Esophagus squamous epithelium (tissue), 5 donors: ENCODE data around the gene DUSP11. TPM values are rescaled to one million over a fixed set of nuclear protein-coding genes. Genes with fewer than 3 reads are reported as not detected.

Experiments used
- DNase-seq: peaks from one replicate; lab custom pipeline; 2025; lab: John Stamatoyannopoulos, UW
- H3K27ac ChIP-seq, 4 donors: fragments of 200-600 bp; sonication (generic); one replicate each; pipeline ENCODE4 v1.5.1; 2016 to 2019; ENCODE audit warnings: mild to moderate bottlenecking in 1 of 4
- H3K27me3 ChIP-seq, 4 donors: fragments of 200-600 bp; sonication (generic); 1 replicate in 3 of 4; 2 replicates in 1 of 4; pipeline versions ENCODE4 v1.5.1 to v1.6.0; 2017 to 2021; ENCODE audit warnings: antibody characterized with exemption in 1 of 4
- H3K36me3 ChIP-seq, 3 donors: fragments of 200-600 bp; sonication (generic); one replicate each; pipeline ENCODE4 v1.5.1; 2016 to 2019
- H3K4me1 ChIP-seq, 3 donors: fragments of 200-600 bp; sonication (generic); one replicate each; pipeline ENCODE4 v1.5.1; 2017 to 2019
- H3K4me3 ChIP-seq, 4 donors: fragments of 200-600 bp; sonication (generic); 1 replicate in 3 of 4; 2 replicates in 1 of 4; pipeline ENCODE4 v1.5.1; 2016 to 2019; ENCODE audit warnings: mild to moderate bottlenecking in 2 of 4, moderate library complexity in 1 of 4
- H3K9me3 ChIP-seq, 3 donors: fragments of 200-600 bp; sonication (generic); one replicate each; pipeline ENCODE4 v1.5.1; 2016 to 2019
- POLR2A ChIP-seq, 4 donors: fragments of 450-650 bp; IDR thresholded peaks; one replicate each; pipeline ENCODE4 v1.6.1; 2017; ENCODE audit warnings: antibody characterized with exemption in 4 of 4, mild to moderate bottlenecking in 4 of 4, moderate library complexity in 3 of 4
- WGBS, 2 donors: methylation state at CpG; one replicate each; pipeline ENCODE4 v1.1.5; 2018; 5-methylcytosine and 5-hydroxymethylcytosine counted together
- intact Hi-C: fragments of 100-400 bp; cut with DNase I; formaldehyde crosslinking; loops from one replicate; pipeline ENCODE4 v1.15.0; 2022
- total RNA-seq, 4 donors: library from RNA; depleted of rRNA; stranded (reverse); fragments of >200 nt; gene quantifications; one replicate each; pipeline ENCODE4 v1.1.0, GENCODE V29; 2016
- TF ChIP-seq, protein P1 (sequence below), 6 experiments: fragments of 450-650 bp in 4 of 6; fragments of 200-600 bp in 2 of 6; sonication (generic) in 2 of 6; IDR thresholded peaks; one replicate each; pipeline ENCODE4 v1.5.1; 2016 to 2019; ENCODE audit warnings: antibody characterized with exemption in 6 of 6, mild to moderate bottlenecking in 4 of 6, moderate library complexity in 4 of 6
- donor health status: DM: yes; HTN: yes; CAD: no.

DUSP11 gene
- total RNA-seq, 4 donors from 2014 or later = 24.5 to 48.2 (median 41.0) TPM

DNA sequence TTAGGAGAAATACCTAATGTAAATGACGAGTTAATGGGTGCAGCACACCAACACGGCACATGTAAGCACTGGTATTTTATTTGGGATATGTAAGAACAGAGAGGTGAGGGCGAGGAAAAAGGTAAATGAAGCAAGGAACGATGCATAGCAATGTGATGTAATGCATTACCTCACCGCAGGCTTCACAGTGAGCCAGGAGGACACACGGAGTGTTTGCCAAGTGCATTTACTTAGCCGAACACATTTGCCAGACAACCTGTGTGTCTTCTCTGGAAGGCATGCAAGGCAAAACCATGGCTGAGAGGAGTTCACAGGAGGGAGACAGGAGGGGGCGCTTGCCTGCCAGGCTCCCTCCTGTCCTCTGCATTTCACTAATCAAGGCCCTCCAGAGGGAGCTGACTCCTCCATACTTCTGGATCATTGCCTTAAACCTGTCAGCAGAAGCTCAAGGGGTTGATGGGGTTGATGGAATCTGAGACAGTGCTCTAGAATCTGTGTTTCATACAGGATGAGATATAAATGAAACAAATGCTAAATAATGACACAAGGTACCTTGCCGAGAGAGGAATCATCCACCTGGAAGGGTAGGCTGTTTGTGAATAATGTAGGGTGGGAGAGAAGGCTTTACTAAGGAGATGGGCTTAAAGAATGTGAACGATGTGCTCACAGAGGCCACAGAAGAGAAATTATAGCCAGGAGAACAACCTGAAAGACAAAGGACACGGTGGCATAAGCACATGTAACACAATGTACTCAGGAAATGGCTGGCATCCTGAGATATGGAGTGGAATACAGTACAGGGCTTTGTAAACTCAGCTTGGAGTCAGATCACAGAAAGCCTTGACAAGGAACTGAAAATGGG is 33.7 kb downstream of the DUSP11 start:
- Histone ChIP-seq H3K4me3 (no peak overlapping the region), H3K36me3 (peaks cover 0 to 85% (median 13%) of the 10 kb centered on the region in 3 donors), H3K9me3 (no peaks in the 10 kb centered on the region), H3K4me1 (no peaks in the 10 kb centered on the region), H3K27ac (peak overlapping the region in 2 of 4 donors; percentile 23 to 24), H3K27me3 (no peaks in the 10 kb centered on the region)
- TF ChIP-seq, protein P1, sequence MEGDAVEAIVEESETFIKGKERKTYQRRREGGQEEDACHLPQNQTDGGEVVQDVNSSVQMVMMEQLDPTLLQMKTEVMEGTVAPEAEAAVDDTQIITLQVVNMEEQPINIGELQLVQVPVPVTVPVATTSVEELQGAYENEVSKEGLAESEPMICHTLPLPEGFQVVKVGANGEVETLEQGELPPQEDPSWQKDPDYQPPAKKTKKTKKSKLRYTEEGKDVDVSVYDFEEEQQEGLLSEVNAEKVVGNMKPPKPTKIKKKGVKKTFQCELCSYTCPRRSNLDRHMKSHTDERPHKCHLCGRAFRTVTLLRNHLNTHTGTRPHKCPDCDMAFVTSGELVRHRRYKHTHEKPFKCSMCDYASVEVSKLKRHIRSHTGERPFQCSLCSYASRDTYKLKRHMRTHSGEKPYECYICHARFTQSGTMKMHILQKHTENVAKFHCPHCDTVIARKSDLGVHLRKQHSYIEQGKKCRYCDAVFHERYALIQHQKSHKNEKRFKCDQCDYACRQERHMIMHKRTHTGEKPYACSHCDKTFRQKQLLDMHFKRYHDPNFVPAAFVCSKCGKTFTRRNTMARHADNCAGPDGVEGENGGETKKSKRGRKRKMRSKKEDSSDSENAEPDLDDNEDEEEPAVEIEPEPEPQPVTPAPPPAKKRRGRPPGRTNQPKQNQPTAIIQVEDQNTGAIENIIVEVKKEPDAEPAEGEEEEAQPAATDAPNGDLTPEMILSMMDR (IDR thresholded peaks at IDR 0.05) = no peak
- TF ChIP-seq POLR2A (IDR thresholded peaks at IDR 0.05) = no peak
- no peak for DNase-seq
- 89% methylated on average over 11 of the region's 11 CpGs for WGBS, 2 donors
- intact Hi-C loops = no loop called here

GRCh38 chr2:73740767-73741166 is 39.1 kb downstream of the DUSP11 start:
- Histone ChIP-seq H3K27me3 (no peaks in the 10 kb centered on the region), H3K9me3 (no peaks in the 10 kb centered on the region), H3K4me3 (no peak overlapping the region), H3K36me3 (peaks cover 0 to 45% (median under 1%) of the 10 kb centered on the region in 3 donors), H3K4me1 (peaks cover 3 to 32% (median 13%) of the 10 kb centered on the region in 3 donors), H3K27ac (no peak overlapping the region)
- DNase-seq = no peak
- no peak for TF ChIP-seq POLR2A (IDR thresholded peaks at IDR 0.05)
- intact Hi-C loops = no loop called here
- 82 to 98% methylated on average over 2 of the region's 2 CpGs for WGBS, 2 donors

- intact Hi-C loops = no loop called here
- peaks cover 0 to 38% (median 4%) of the 10 kb centered on the region in 3 donors for H3K36me3 ChIP-seq
- no peak for TF ChIP-seq POLR2A (IDR thresholded peaks at IDR 0.05)
- TF ChIP-seq, protein P1 (IDR thresholded peaks at IDR 0.05) = no peak
- DNase-seq = no peak
- H3K27ac ChIP-seq = peak overlapping the region in 3 of 4 donors; percentile 16 to 40 (median 23)
- peaks cover 3 to 41% (median 15%) of the 10 kb centered on the region in 3 donors for H3K4me1 ChIP-seq
- no peak overlapping the region for H3K4me3 ChIP-seq
- 100% methylated on average over 3 of the region's 3 CpGs for WGBS, 2 donors
- H3K9me3 ChIP-seq = no peaks in the 10 kb centered on the region
- H3K27me3 ChIP-seq = no peaks in the 10 kb centered on the region
Observed at GRCh38 chr2:73739101-73739500, 40.8 kb downstream of the DUSP11 start.

DNA sequence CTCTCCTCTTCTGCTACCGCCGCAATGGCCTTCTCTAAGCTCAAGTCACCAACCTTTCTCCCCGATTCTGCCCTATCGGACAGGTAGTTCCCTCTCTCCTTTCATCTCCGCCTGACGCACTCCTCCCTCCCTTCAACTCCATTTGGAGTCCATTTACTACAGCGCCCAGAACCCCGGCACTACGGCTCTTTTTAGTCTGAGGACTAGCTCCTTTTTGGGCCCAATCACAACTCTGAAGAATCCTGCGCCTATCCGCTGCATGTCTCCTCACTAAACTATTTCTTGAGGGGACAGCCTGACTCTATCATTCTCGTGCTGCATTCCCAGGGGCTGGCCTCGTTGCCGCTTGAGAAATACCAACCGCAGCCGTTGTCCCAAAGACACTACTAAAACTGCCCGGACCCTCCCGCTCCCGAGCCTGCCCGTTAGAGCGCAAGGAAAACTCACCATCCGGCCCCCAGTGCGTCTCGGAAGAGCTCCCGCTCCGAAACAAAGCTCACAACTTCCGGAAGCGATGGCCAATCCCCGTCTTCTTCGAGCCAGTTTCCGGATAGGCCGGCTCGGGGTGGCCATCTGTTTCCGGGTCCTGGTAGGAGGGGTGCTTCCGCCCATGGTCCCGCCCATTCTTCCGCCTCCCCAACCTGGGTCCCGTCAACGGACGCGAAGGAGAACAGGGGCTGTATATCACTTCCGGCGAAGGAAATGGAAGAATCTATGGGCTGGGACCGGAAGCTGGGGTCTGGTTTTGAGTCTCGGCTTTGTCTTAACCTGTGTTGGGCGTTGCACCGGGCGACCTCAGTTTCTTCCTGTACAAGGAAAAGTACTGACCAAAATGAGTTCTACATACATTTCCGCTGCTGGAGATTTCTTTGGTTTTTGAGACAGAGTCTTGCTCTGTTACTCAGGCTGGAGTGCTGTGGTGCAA is 42.8 kb downstream of the DUSP11 start, which contains the start of gene TPRKB:
Gene TPRKB (minus strand): TSS at position 491 of the 925 bp plus-strand sequence. CDS start 2,776 bp downstream, outside the sequence.
- Histone ChIP-seq H3K9me3 (no peaks in the 10 kb centered on the region), H3K36me3 (peaks cover 0 to 38% (median 19%) of the 10 kb centered on the region in 3 donors), H3K4me1 (peaks cover 3 to 41% (median 15%) of the 10 kb centered on the region in 3 donors), H3K27me3 (no peaks in the 10 kb centered on the region), H3K4me3 (peak within 1 kb of the TSS; percentile 59 to 89 (median 75)), H3K27ac (peak within 1 kb of the TSS; percentile 76 to 87 (median 84))
- DNase-seq = peak; percentile 84
- intact Hi-C loops = no loop called here
- WGBS, 2 donors = 1 to 2% methylated on average over 25 to 35 of the region's 49 CpGs
- peak in 3 of 4 donors; percentile 5 to 62 (median 61) for TF ChIP-seq POLR2A (IDR thresholded peaks at IDR 0.05)
- TF ChIP-seq, protein P1 (IDR thresholded peaks at IDR 0.05) = no peak

DNA sequence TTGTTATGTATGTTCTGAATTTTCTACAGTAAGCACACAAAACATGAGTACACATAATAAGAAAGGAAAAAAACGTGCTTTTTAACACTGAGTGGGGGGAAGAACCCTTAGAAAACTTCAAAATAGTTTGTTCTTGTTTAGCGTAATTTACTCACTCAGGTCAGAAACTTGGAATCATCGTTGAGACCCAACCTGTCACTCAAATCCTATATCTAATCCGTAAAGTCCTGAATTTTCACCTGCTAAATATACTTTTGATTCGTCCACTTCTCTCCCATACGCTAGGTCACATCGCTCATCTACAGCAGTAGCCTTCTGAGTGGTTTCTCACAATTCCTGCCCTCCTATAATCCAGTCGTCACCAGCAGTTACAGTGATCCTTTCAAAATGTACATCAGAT is 43.5 kb downstream of the DUSP11 start:
- WGBS, 2 donors = 11 to 16% methylated on average over 8 of the region's 8 CpGs
- TF ChIP-seq, protein P1 (IDR thresholded peaks at IDR 0.05) = no peak
- TF ChIP-seq POLR2A (IDR thresholded peaks at IDR 0.05) = no peak
- intact Hi-C loops = no loop called here

More for the DNA sequence above, 43.5 kb downstream of the DUSP11 start:
- Histone ChIP-seq H3K9me3 (no peaks in the 10 kb centered on the region), H3K4me1 (peaks cover 3 to 41% (median 15%) of the 10 kb centered on the region in 3 donors), H3K27me3 (no peaks in the 10 kb centered on the region), H3K27ac (peak overlapping the region; percentile 76 to 87 (median 84)), H3K36me3 (peaks cover 3 to 38% (median 24%) of the 10 kb centered on the region in 3 donors), H3K4me3 (peak overlapping the region; percentile 59 to 89 (median 75))
- DNase-seq = no peak
